Pancreas (tissue), 10 donors: ENCODE measurements around the gene PLA2G4F. TPM values are rescaled to one million over a fixed set of nuclear protein-coding genes. Genes with fewer than 3 reads are reported as not detected.
"Not testable (repeated sequence)": the region's sequence is repeated elsewhere in the genome, so short reads cannot be mapped to it uniquely, and the experiment has no call there.

Experiments used
- ATAC-seq, 4 donors: fragments of 200-7000 bp; cut with Tn5 transposase; one replicate each; pipeline versions ENCODE4 v1.8.0 to v1.9.1; 2020; ENCODE audit warnings: mild to moderate bottlenecking in 4 of 4, moderate library complexity in 4 of 4
- DNase-seq, 6 donors: peaks; one replicate each; pipeline ENCODE4 v3.0.0-alpha.2; 2020
- FAIRE-seq: peaks from 2 replicates; lab custom pipeline; 2012; peaks lifted over from hg19 to GRCh38; lab: Jason Lieb, UNC
- H3K27ac ChIP-seq, 4 donors: fragments of 200-600 bp; sonication (generic); 1 replicate in 3 of 4; 2 replicates in 1 of 4; pipeline versions ENCODE4 v1.5.0 to v1.8.0; 2020
- H3K27me3 ChIP-seq, 4 donors: fragments of 200-600 bp; one replicate each; pipeline ENCODE4 v1.8.0; 2021
- H3K36me3 ChIP-seq, 3 donors: fragments of 200-600 bp; sonication (generic) in 1 of 3; one replicate each; pipeline versions ENCODE4 v1.5.0 to v1.8.0; 2020 to 2021
- H3K4me1 ChIP-seq, 3 donors: fragments of 200-600 bp; one replicate each; pipeline ENCODE4 v1.8.0; 2021
- H3K4me3 ChIP-seq, 4 donors: fragments of 200-600 bp; sonication (generic) in 2 of 4; one replicate each; pipeline versions ENCODE4 v1.5.0 to v1.8.0; 2020 to 2021
- H3K9me3 ChIP-seq, 4 donors: fragments of 200-600 bp; one replicate each; pipeline ENCODE4 v1.8.0; 2021
- WGBS, 2 donors: extraction: QIAGEN DNeasy Blood & Tissue Kit; methylation state at CpG; one replicate each; pipeline ENCODE4 v1.1.7; 2013; 5-methylcytosine and 5-hydroxymethylcytosine counted together
- intact Hi-C, 3 donors: fragments of 100-400 bp; cut with DNase I; formaldehyde crosslinking; loops; one replicate each; pipeline versions ENCODE4 v1.11.1 to v1.14.2; 2022
- polyA plus RNA-seq, 2 donors: library from polyadenylated mRNA; stranded (reverse); fragments of 200-250 nt; gene quantifications; one replicate each; pipeline ENCODE4 v1.2.3, GENCODE V29; 2013
- total RNA-seq, 6 donors: library from RNA; stranded (reverse); fragmentation: NEBNext Ultra II Directional in 4 of 6; extraction: Animal tissue kit (Norgen Biotek cat#: 25700) in 4 of 6; gene quantifications; one replicate each; pipeline versions ENCODE4 v1.2.1 to v1.2.4, GENCODE V29; 2021 to 2023
- TF ChIP-seq, protein P1 (sequence below), 4 donors: fragments of 200-600 bp; sonication (generic) in 3 of 4; IDR thresholded peaks; one replicate each; pipeline versions ENCODE4 v1.5.0 to v1.8.0; 2021; ENCODE audit warnings: antibody characterized with exemption in 4 of 4
- donor health status: healthy with polysubstance abuse.
- donor health status: DM: no; HTN: no; CAD: no; lungs with moderate emphysema.
- donor health status: DM: no; HTN: no; CAD: no.
- donor health status: control.
- donor health status: control.
- donor health status: Bipolar disorder and iron deficiency.
- donor health status: DM: yes; HTN: yes; CAD: no.
- donor health status: DM: no; HTN: no; CAD: no.
- donor health status: DM: no; HTN: no; CAD: no.
- donor health status: DM: yes; HTN: yes; CAD: no.

PLA2G4F gene
- total and polyA plus RNA-seq, 8 donors = 0.08 to 1.1 (median 0.29) TPM

DNA sequence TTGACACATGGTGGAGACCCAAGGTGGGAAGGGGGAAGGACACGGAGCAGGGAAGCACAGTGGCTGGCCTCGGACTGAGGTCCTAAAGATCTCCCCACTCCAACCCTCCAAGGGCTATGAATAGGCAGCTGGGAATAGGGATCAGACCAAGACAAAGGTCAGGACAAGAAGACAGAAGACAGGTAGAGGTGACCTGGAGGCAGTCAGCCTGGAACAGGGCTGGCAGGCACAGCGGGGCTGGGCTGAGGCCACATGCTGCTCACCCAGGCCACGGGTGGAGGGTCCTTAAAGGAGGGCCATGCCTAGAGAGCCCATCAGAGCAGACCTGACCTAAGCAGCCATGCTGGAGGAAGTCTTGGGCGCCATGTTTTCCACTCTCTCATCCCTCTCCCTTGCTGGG is 59.4 kb downstream of the PLA2G4F start:
- TF ChIP-seq, protein P1, sequence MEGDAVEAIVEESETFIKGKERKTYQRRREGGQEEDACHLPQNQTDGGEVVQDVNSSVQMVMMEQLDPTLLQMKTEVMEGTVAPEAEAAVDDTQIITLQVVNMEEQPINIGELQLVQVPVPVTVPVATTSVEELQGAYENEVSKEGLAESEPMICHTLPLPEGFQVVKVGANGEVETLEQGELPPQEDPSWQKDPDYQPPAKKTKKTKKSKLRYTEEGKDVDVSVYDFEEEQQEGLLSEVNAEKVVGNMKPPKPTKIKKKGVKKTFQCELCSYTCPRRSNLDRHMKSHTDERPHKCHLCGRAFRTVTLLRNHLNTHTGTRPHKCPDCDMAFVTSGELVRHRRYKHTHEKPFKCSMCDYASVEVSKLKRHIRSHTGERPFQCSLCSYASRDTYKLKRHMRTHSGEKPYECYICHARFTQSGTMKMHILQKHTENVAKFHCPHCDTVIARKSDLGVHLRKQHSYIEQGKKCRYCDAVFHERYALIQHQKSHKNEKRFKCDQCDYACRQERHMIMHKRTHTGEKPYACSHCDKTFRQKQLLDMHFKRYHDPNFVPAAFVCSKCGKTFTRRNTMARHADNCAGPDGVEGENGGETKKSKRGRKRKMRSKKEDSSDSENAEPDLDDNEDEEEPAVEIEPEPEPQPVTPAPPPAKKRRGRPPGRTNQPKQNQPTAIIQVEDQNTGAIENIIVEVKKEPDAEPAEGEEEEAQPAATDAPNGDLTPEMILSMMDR (IDR thresholded peaks at IDR 0.05) = no peak
- intact Hi-C loops = no loop called here
- ATAC-seq (no peak), FAIRE-seq (no peak), DNase-seq (no peak)
- Histone ChIP-seq H3K36me3 (no peaks in the 10 kb centered on the region), H3K4me1 (no peaks in the 10 kb centered on the region), H3K9me3 (no peaks in the 10 kb centered on the region), H3K27ac (no peak overlapping the region), H3K4me3 (no peak overlapping the region), H3K27me3 (no peaks in the 10 kb centered on the region)
- 78 to 83% methylated on average over 5 of the region's 5 CpGs for WGBS, 2 donors

DNA sequence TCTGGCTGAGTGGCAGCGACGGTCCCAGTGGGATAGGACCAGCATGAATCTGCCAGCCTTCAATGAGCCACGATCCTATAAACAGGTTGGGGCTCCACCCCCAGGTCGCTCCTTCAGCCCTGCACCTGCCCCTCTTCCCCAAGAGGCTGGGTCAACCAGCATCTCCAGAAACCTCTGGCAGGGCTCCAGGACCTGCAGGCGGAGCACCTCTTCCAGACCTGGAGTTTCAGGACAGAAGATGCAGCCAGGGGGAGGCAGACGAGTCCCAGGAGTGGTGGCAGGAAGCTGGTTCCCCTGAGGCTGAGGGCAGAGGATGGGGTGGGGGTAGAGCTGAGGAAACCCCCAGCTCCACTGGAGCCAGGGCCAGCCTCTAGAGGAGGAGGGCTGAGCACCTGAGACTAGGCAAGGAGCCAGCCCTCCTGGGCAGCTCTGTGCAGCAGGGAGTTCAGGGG is 61.9 kb downstream of the PLA2G4F start, which contains the start of gene PLA2G4D:
Gene PLA2G4D (minus strand): TSS at position 51 of the 452 bp plus-strand sequence. CDS start 103 bp downstream, outside the sequence.
- peak in 1 of 4 donors; percentile 23 for ATAC-seq
- no peak for FAIRE-seq

GRCh38 chr15:42093966-42094365 is 62.5 kb downstream of the PLA2G4F start:
- TF ChIP-seq, protein P1 (IDR thresholded peaks at IDR 0.05) = no peak
- ATAC-seq = no peak
- intact Hi-C loops = no loop called here

More for the DNA sequence above, 61.9 kb downstream of the PLA2G4F start, which contains the start of gene PLA2G4D:
- no peak within 1 kb of the TSS for H3K27ac ChIP-seq
- intact Hi-C loops = no loop called here
- peaks cover under 1 to 2% (median 2%) of the 10 kb centered on the region in 3 donors for H3K4me1 ChIP-seq
- TF ChIP-seq, protein P1 (IDR thresholded peaks at IDR 0.05) = no peak
- no peaks in the 10 kb centered on the region for H3K27me3 ChIP-seq
- no peaks in the 10 kb centered on the region for H3K9me3 ChIP-seq
- 69 to 76% methylated on average over 6 of the region's 6 CpGs for WGBS, 2 donors
- H3K36me3 ChIP-seq = no peaks in the 10 kb centered on the region
- no peak within 1 kb of the TSS for H3K4me3 ChIP-seq
- DNase-seq = no peak

DNA sequence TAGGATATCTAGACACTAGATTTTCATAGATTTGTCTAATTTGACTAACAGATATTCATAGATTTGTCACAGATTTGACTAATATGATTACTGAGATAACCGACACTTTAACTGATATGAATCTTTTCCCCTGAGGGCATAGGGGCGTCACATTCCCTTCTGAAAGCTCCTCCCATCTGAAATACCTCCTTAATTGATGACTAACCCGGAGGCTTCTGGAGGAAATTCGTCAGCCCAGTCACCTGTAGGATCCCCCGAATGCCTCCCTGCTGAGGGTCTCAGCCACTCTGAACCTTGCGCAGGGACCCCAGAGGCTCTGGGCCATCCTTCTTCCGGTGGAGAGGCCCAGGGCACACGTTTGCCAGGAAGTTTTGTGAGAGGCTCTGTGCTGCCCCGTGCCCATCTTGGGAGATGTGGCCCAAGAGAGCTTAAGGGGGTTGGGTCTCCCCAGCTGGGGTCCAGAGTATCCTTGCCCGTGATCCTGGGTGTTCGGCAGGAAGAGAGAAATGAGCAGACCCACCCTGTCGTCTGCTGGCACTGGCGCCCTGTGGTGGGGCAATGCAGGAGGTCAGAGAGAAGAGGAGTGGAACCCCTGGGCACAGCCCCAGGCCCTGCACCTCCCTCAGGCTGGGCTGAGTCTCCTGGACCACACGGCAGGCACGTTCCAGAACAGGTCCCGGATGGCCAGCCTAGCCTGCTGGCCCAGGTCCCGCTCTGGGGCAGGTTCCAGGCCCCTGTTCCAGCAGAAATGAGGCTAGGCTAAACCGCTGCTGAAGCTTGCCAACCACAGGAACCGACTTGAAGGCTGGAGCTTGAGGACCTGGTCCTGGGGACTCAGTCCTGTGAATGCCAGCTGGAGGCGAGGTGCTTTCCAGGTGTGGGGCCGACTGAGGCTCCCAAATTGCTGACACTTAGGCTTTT is 63.8 kb downstream of the PLA2G4F start:
- H3K36me3 ChIP-seq = no peaks in the 10 kb centered on the region
- FAIRE-seq = no peak
- H3K27me3 ChIP-seq = no peaks in the 10 kb centered on the region
- no peak overlapping the region for H3K4me3 ChIP-seq
- H3K9me3 ChIP-seq = no peaks in the 10 kb centered on the region
- intact Hi-C loops = no loop called here
- H3K27ac ChIP-seq = no peak overlapping the region
- TF ChIP-seq, protein P1 (IDR thresholded peaks at IDR 0.05) = no peak
- 72 to 74% methylated on average over 21 of the region's 21 CpGs for WGBS, 2 donors
- DNase-seq = no peak
- ATAC-seq = peak in 2 of 4 donors; percentile 29 to 38
- peaks cover 7 to 13% (median 12%) of the 10 kb centered on the region in 3 donors for H3K4me1 ChIP-seq

More at GRCh38 chr15:42093966-42094365, 62.5 kb downstream of the PLA2G4F start:
- H3K36me3 ChIP-seq = no peaks in the 10 kb centered on the region
- DNase-seq (no peak), FAIRE-seq (no peak)
- H3K9me3 ChIP-seq = no peaks in the 10 kb centered on the region
- no peak overlapping the region for H3K27ac ChIP-seq
- no peak overlapping the region for H3K4me3 ChIP-seq
- WGBS, 2 donors = 82 to 94% methylated on average over 7 of the region's 7 CpGs
- H3K27me3 ChIP-seq = no peaks in the 10 kb centered on the region
- H3K4me1 ChIP-seq = peaks cover 7 to 8% (median 8%) of the 10 kb centered on the region in 3 donors

GRCh38 chr15:42091753-42092397 is 64.6 kb downstream of the PLA2G4F start:
- intact Hi-C loops, FAIRE-seq, H3K27me3 ChIP-seq, H3K27ac ChIP-seq, H3K36me3 ChIP-seq, H3K4me3 ChIP-seq, DNase-seq, ATAC-seq, H3K9me3 ChIP-seq: not testable (repeated sequence)
- 79 to 82% methylated on average over 14 of the region's 14 CpGs for WGBS, 2 donors
- peaks cover 7 to 13% (median 12%) of the 10 kb centered on the region in 3 donors for H3K4me1 ChIP-seq
